Progenitor cell of endocrine pancreas (in vitro differentiated cells): Measurements from ENCODE around the gene FAM3C. TPM values are rescaled to one million over a fixed set of nuclear protein-coding genes. Genes with fewer than 3 reads are reported as not detected.

Experiments used
- DNase-seq: peaks from one replicate; pipeline ENCODE4 v3.0.0; 2021; ENCODE audit warnings: low spot score; ENCODE audit not compliant: unreplicated experiment
- H3K27ac Mint-ChIP-seq: 2 replicates; pipeline ENCODE4 v1.8.0; 2021; ENCODE audit warnings: mild to moderate bottlenecking, moderate library complexity, mixed read lengths
- H3K27me3 Mint-ChIP-seq: 2 replicates; pipeline ENCODE4 v1.8.0; 2021; ENCODE audit warnings: mixed read lengths
- H3K36me3 Mint-ChIP-seq: 2 replicates; pipeline ENCODE4 v1.8.0; 2022; ENCODE audit warnings: mixed read lengths; ENCODE audit not compliant: insufficient read depth
- H3K4me1 Mint-ChIP-seq: 2 replicates; pipeline ENCODE4 v1.8.0; 2021; ENCODE audit warnings: low read depth, mixed read lengths
- H3K4me3 Mint-ChIP-seq: 2 replicates; pipeline ENCODE4 v1.8.0; 2021; ENCODE audit warnings: low read depth, mild to moderate bottlenecking, moderate library complexity, mixed read lengths
- H3K9me3 Mint-ChIP-seq: 2 replicates; pipeline ENCODE4 v1.8.0; 2021; ENCODE audit warnings: low read depth, mixed read lengths
- CTCF ChIP-seq: fragments of 200-600 bp; sonication (generic); IDR thresholded peaks from one replicate; pipeline ENCODE4 v1.5.0; 2021; ENCODE audit warnings: antibody characterized with exemption, mild to moderate bottlenecking; ENCODE audit not compliant: unreplicated experiment
- total RNA-seq: library from RNA; stranded (reverse); gene quantifications from 2 replicates; pipeline ENCODE4 v1.2.1, GENCODE V29; 2021

FAM3C gene
- total RNA-seq, 1 donor from 2014 or later, result 39.1 TPM

DNA sequence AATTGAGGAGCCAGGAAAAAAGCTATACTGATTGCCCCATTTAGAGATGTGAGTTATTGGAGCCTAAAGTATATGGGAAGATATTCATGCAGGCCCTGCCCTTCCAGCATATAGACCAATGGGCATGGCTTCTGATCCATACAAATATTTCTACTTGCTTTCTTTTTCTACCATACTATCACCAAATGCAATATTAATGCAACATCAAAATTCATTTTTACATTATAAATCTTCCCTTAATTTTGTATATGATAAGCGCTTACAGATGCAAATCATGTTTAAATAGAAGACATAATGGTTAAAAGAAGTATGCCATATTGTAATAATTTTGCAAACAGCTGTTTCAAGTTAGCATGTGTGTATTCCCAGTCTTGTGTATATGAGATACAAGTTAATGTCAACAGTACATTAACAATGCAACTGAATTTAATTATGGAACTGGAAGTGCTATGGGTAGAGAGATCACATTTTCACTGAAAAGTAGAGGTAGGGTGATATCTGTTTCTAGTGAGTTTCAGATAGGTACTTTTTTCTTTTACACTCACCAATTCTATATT, 91.9 kb downstream of the FAM3C start:
- TF ChIP-seq CTCF, result no peak
- no peaks in the 10 kb centered on the region for H3K4me1 Mint-ChIP-seq
- no peak overlapping the region for H3K27ac Mint-ChIP-seq
- H3K27me3 Mint-ChIP-seq, result no peaks in the 10 kb centered on the region
- no peaks in the 10 kb centered on the region for H3K9me3 Mint-ChIP-seq
- no peak for DNase-seq
- H3K4me3 Mint-ChIP-seq, result no peak overlapping the region
- H3K36me3 Mint-ChIP-seq, result no peaks in the 10 kb centered on the region

- no peaks in the 10 kb centered on the region for H3K27me3 Mint-ChIP-seq
- TF ChIP-seq CTCF, result no peak
- H3K36me3 Mint-ChIP-seq, result no peaks in the 10 kb centered on the region
- H3K4me1 Mint-ChIP-seq, result no peaks in the 10 kb centered on the region
- no peak overlapping the region for H3K4me3 Mint-ChIP-seq
- no peak for DNase-seq
- H3K9me3 Mint-ChIP-seq, result no peaks in the 10 kb centered on the region
- H3K27ac Mint-ChIP-seq, result no peak overlapping the region
Observed at GRCh38 chr7:121303422-121304101, 92.5 kb downstream of the FAM3C start.

DNA sequence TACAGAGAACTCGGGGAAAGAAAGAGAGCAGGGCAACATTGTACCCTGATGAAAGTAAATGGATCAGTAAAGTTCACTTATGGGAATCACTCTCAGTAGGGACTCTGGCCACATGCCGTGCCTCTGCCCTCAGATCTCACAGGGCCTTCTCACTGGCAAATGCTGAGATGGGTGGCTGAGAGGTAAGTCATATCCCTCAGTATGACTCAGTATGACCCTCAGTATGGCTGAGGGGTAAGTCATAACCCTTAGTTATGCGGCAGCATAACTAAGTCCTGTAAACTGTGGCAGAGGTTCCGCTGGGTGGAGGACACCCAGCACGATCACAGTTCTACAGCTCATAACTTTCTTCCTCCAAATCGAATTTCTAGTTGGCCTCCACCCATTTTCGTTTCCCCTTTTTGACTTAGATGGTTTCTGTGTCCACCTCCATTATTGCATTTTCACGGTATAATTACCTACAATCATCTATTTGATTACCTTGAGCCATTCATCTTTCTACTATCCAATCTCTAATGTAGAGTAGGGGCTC, 93.8 kb downstream of the FAM3C start:
- Mint-ChIP-seq H3K4me3 (no peak overlapping the region), H3K27me3 (no peaks in the 10 kb centered on the region), H3K9me3 (no peaks in the 10 kb centered on the region), H3K36me3 (no peaks in the 10 kb centered on the region), H3K27ac (no peak overlapping the region), H3K4me1 (no peaks in the 10 kb centered on the region)
- DNase-seq, result no peak
- TF ChIP-seq CTCF, result no peak

- no peaks in the 10 kb centered on the region for H3K36me3 Mint-ChIP-seq
- no peak overlapping the region for H3K27ac Mint-ChIP-seq
- no peaks in the 10 kb centered on the region for H3K9me3 Mint-ChIP-seq
- H3K4me1 Mint-ChIP-seq, result no peaks in the 10 kb centered on the region
- no peak for DNase-seq
- no peak overlapping the region for H3K4me3 Mint-ChIP-seq
- H3K27me3 Mint-ChIP-seq, result no peaks in the 10 kb centered on the region
- TF ChIP-seq CTCF, result no peak
Observed at GRCh38 chr7:121301446-121302213, 94.5 kb downstream of the FAM3C start.

DNA sequence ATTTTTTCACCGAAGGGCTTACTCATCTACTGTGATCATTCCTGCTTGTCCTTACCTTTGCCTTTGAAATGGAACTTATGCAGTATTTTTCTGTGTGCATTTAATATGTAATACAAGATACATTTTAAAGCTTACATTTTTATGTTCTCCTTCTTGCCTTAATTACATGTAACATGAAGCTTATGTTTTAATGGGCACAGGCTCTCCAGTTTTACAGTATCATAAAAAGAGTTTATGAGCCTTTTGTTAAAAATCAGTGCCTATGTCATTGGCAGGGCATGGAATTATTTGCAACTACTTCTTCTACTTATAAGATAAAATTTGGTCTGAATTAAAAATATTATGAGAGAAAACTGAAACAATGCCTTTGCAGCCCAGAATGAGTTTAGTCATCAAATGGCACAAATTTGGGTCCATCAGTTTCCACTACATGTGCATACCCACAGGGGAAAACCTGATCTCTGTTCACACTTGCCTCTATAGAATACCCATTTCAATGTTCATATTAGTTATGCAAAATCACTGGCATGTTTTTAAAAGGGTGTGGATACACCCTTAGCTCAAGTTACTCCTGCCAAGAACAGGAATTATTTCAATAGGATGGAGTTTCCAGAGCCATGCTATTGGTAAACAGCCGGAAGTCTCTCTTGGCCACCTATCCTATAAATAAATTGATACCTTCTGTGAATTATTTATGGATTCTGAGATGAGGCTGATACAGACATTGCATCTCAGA, 95.3 kb downstream of the FAM3C start:
- H3K36me3 Mint-ChIP-seq, result no peaks in the 10 kb centered on the region
- no peak overlapping the region for H3K27ac Mint-ChIP-seq
- no peak for DNase-seq
- no peak for TF ChIP-seq CTCF
- no peaks in the 10 kb centered on the region for H3K9me3 Mint-ChIP-seq
- H3K4me1 Mint-ChIP-seq, result no peaks in the 10 kb centered on the region
- no peak overlapping the region for H3K4me3 Mint-ChIP-seq
- H3K27me3 Mint-ChIP-seq, result no peaks in the 10 kb centered on the region
